ENCODE measurements around the gene ASB18. TPM values are rescaled to one million over a fixed set of nuclear protein-coding genes. Genes with fewer than 3 reads are reported as not detected.

The ASB18 gene
- total and polyA plus RNA-seq, 2 of the 4 experiments (the other 2 are of a cell fraction), result not detected

GRCh38 chr2:236306825-236307540 is 42.8 kb upstream of the ASB18 start:
- H3K27ac ChIP-seq (ENCODE audit: insufficient read depth, low read length), result no peak overlapping the region
- no peak overlapping the region for H3K14ac ChIP-seq (replicated peaks; ENCODE audit: low read depth, low read length)
- no peak overlapping the region for H3K23ac ChIP-seq (ENCODE audit: low read depth, low read length)
- no peak overlapping the region; the same call in 1 of the 2 replicates for H3K56ac ChIP-seq (ENCODE audit: extremely low read depth, insufficient read depth, low read length)
- H4K5ac ChIP-seq (ENCODE audit: low read depth, low read length), result no peak overlapping the region
- H3K9ac ChIP-seq (ENCODE audit: low read depth, low read length), result no peak overlapping the region
- no CpG with 5 or more reads among the region's 13 CpGs for WGBS, 2 experiments (ENCODE audit: extremely low coverage in 2 of 2, insufficient read length in 1 of 2)
- intact Hi-C loops (cut with micrococcal nuclease), result no loop called here
- no peaks in the 10 kb centered on the region for H4K20me1 ChIP-seq (ENCODE audit: insufficient read depth, low read length)
- dilution Hi-C loops (cut with HindIII; ENCODE audit: low sequenced_read_pairs, unreplicated experiment), result no loop called here
- POLR2A ChIA-PET (ENCODE audit: unreplicated experiment), result no interaction called here
- no peaks in the 10 kb centered on the region for H3K9me3 ChIP-seq (ENCODE audit: control insufficient read depth, insufficient read depth, low read length)
- no peak overlapping the region for H2BK5ac ChIP-seq (ENCODE audit: low read depth, low read length, poor library complexity, severe bottlenecking)
- no peaks in the 10 kb centered on the region for H3K9me1 ChIP-seq (ENCODE audit: insufficient read depth, low read length)
- no peak overlapping the region for H2AK9ac ChIP-seq (replicated peaks; ENCODE audit: low read depth, low read length, poor library complexity)
- H2BK15ac ChIP-seq (ENCODE audit: low read depth, low read length), result no peak overlapping the region
- no peak overlapping the region for H3K4me2 ChIP-seq (ENCODE audit: low read depth, low read length)
- no TSS peak for BruUV-seq (replicated peaks)
- no peaks in the 10 kb centered on the region for H3K36me3 ChIP-seq (ENCODE audit: control insufficient read depth, insufficient read depth, low read length)
- H3K4ac ChIP-seq (ENCODE audit: low read depth, low read length), result no peak overlapping the region
- H3K4me1 ChIP-seq (ENCODE audit: control insufficient read depth, insufficient read depth, low read length), result no peaks in the 10 kb centered on the region
- in situ Hi-C loops (cut with MboI; ENCODE audit: low sequenced_read_pairs), result loop anchor here (25.0 kb wide), 1 partner anchor 520 kb away; no protein-coding TSS in a partner anchor
- H3K27me3 ChIP-seq (ENCODE audit: control insufficient read depth, insufficient read depth, low read length), result no peaks in the 10 kb centered on the region; the same call in 1 of the 2 replicates
- no peak overlapping the region for H4K91ac ChIP-seq (ENCODE audit: insufficient read depth, low read depth, low read length)
- no peak overlapping the region for H2AK5ac ChIP-seq (ENCODE audit: low read depth, low read length)
- DNase-seq, result no peak
- TF ChIP-seq POLR2A (IDR thresholded peaks at IDR 0.05; ENCODE audit: low read depth, low read length), result no peak
- TF ChIP-seq MAFK (IDR thresholded peaks at IDR 0.05; ENCODE audit: low read depth, low read length), result no peak
- H3K79me1 ChIP-seq (ENCODE audit: low read depth in 1 of 2, low read length in 2 of 2), result no peaks in the 10 kb centered on the region
- no peak for ATAC-seq (ENCODE audit: low read depth)
- H2AFZ ChIP-seq (replicated peaks; ENCODE audit: low read length, poor library complexity), result no peak overlapping the region
- H2BK120ac ChIP-seq (ENCODE audit: low read depth, low read length), result no peak overlapping the region
- H4K8ac ChIP-seq (ENCODE audit: low read depth in 2 of 2, low read length in 2 of 2), result no peak overlapping the region
- no peak overlapping the region for H2BK20ac ChIP-seq (ENCODE audit: low read depth, low read length)
- CTCF ChIA-PET, result no interaction called here
- no peak overlapping the region for H3K18ac ChIP-seq (ENCODE audit: low read depth, low read length)
- no peak overlapping the region for H3K4me3 ChIP-seq (ENCODE audit: insufficient read depth, low read depth, low read length)
